Activated T-helper 2 cell treated with anti-CD3 and anti-CD28 coated beads, Interferon-gamma antibody, Interleukin-2, Interleukin-4, amounts not matched to agents 10 μg/mL and 5 μg/mL and 100 μg/mL, durations not matched to agents 14 hours and 24 hours and 36 hours (primary cell): ENCODE results near the gene PTPRN2. TPM values are rescaled to one million over a fixed set of nuclear protein-coding genes. Genes with fewer than 3 reads are reported as not detected.
"Not testable (repeated sequence)": the region's sequence is repeated elsewhere in the genome, so short reads cannot be mapped to it uniquely, and the experiment has no call there.

ENCODE experiments used
- DNase-seq: peaks from one replicate; pipeline ENCODE4 v3.0.0; 2021; ENCODE audit warnings: low spot score
- H3K27ac Mint-ChIP-seq: one replicate; pipeline ENCODE4 v1.8.0; 2021; ENCODE audit warnings: mixed read lengths
- H3K27me3 Mint-ChIP-seq: one replicate; pipeline ENCODE4 v1.8.0; 2021; ENCODE audit warnings: low read depth, mixed read lengths
- H3K36me3 Mint-ChIP-seq: one replicate; pipeline ENCODE4 v1.8.0; 2021; ENCODE audit warnings: low read depth, mixed read lengths
- H3K4me1 Mint-ChIP-seq: one replicate; pipeline ENCODE4 v1.8.0; 2021; ENCODE audit warnings: low read depth, mixed read lengths
- H3K4me3 Mint-ChIP-seq: one replicate; pipeline ENCODE4 v1.8.0; 2021; ENCODE audit warnings: low read depth, mild to moderate bottlenecking, moderate library complexity, mixed read lengths
- H3K9me3 Mint-ChIP-seq: one replicate; pipeline ENCODE4 v1.8.0; 2021; ENCODE audit warnings: mixed read lengths
- intact Hi-C: fragments of 100-400 bp; cut with micrococcal nuclease; formaldehyde crosslinking; loops from one replicate; pipeline ENCODE4 v1.15.1; 2023
- total RNA-seq: library from RNA; stranded (reverse); gene quantifications from 2 replicates; pipeline ENCODE4 v1.2.3, GENCODE V29; 2022

PTPRN2 gene
- total RNA-seq, 1 donor from 2014 or later, result 1.3 TPM

- Mint-ChIP-seq H3K27ac (no peak overlapping the region), H3K36me3 (no peaks in the 10 kb centered on the region), H3K4me3 (no peak overlapping the region), H3K27me3 (no peaks in the 10 kb centered on the region), H3K4me1 (no peaks in the 10 kb centered on the region), H3K9me3 (peaks cover 4% of the 10 kb centered on the region)
- intact Hi-C loops, result no loop called here
- DNase-seq, result no peak
Observed at GRCh38 chr7:158527038-158527437, 60.6 kb downstream of the PTPRN2 start.

GRCh38 chr7:158526531-158526930 lies 61.1 kb downstream of the PTPRN2 start:
- Mint-ChIP-seq H3K4me1 (no peaks in the 10 kb centered on the region), H3K36me3 (no peaks in the 10 kb centered on the region), H3K9me3 (peaks cover 4% of the 10 kb centered on the region), H3K27me3 (no peaks in the 10 kb centered on the region), H3K4me3 (no peak overlapping the region), H3K27ac (no peak overlapping the region)
- DNase-seq, result no peak
- intact Hi-C loops, result no loop called here

- no peak for DNase-seq
- no peaks in the 10 kb centered on the region for H3K27me3 Mint-ChIP-seq
- no peaks in the 10 kb centered on the region for H3K36me3 Mint-ChIP-seq
- H3K9me3 Mint-ChIP-seq, result peaks cover 8% of the 10 kb centered on the region
- intact Hi-C loops, result no loop called here
- H3K4me3 Mint-ChIP-seq, result no peak overlapping the region
- no peaks in the 10 kb centered on the region for H3K4me1 Mint-ChIP-seq
- H3K27ac Mint-ChIP-seq, result no peak overlapping the region
Observed at GRCh38 chr7:158525648-158526484, 61.8 kb downstream of the PTPRN2 start.

GRCh38 chr7:158524749-158525635 lies 62.6 kb downstream of the PTPRN2 start:
- no peaks in the 10 kb centered on the region for H3K4me1 Mint-ChIP-seq
- H3K4me3 Mint-ChIP-seq, result no peak overlapping the region
- peaks cover 8% of the 10 kb centered on the region for H3K9me3 Mint-ChIP-seq
- no peaks in the 10 kb centered on the region for H3K27me3 Mint-ChIP-seq
- H3K36me3 Mint-ChIP-seq, result no peaks in the 10 kb centered on the region
- intact Hi-C loops, result no loop called here
- no peak overlapping the region for H3K27ac Mint-ChIP-seq
- DNase-seq, result no peak

GRCh38 chr7:158524286-158524685 lies 63.3 kb downstream of the PTPRN2 start:
- H3K4me1 Mint-ChIP-seq, H3K27ac Mint-ChIP-seq, H3K36me3 Mint-ChIP-seq, H3K9me3 Mint-ChIP-seq, intact Hi-C loops, H3K4me3 Mint-ChIP-seq, H3K27me3 Mint-ChIP-seq, DNase-seq: not testable (repeated sequence)

- H3K27me3 Mint-ChIP-seq, H3K36me3 Mint-ChIP-seq, H3K4me1 Mint-ChIP-seq, DNase-seq, H3K9me3 Mint-ChIP-seq, H3K27ac Mint-ChIP-seq, intact Hi-C loops, H3K4me3 Mint-ChIP-seq: not testable (repeated sequence)
Observed at GRCh38 chr7:158523877-158524276, 63.7 kb downstream of the PTPRN2 start.

- intact Hi-C loops, H3K27ac Mint-ChIP-seq, H3K9me3 Mint-ChIP-seq, H3K27me3 Mint-ChIP-seq, H3K36me3 Mint-ChIP-seq, H3K4me3 Mint-ChIP-seq, H3K4me1 Mint-ChIP-seq, DNase-seq: not testable (repeated sequence)
Observed at GRCh38 chr7:158523165-158523856, 64.3 kb downstream of the PTPRN2 start.

GRCh38 chr7:158521795-158522194 lies 65.8 kb downstream of the PTPRN2 start:
- H3K36me3 Mint-ChIP-seq, result not testable (repeated sequence)

GRCh38 chr7:158520825-158521224 lies 66.8 kb downstream of the PTPRN2 start:
- H3K27me3 Mint-ChIP-seq, result no peaks in the 10 kb centered on the region
- no peak overlapping the region for H3K27ac Mint-ChIP-seq
- H3K4me3 Mint-ChIP-seq, result no peak overlapping the region
- no peaks in the 10 kb centered on the region for H3K4me1 Mint-ChIP-seq
- H3K9me3 Mint-ChIP-seq, result peaks cover 8% of the 10 kb centered on the region
- intact Hi-C loops, result no loop called here
- DNase-seq, result no peak
- H3K36me3 Mint-ChIP-seq, result no peaks in the 10 kb centered on the region

More at GRCh38 chr7:158521795-158522194, 65.8 kb downstream of the PTPRN2 start:
- H3K4me1 Mint-ChIP-seq, H3K27me3 Mint-ChIP-seq, H3K27ac Mint-ChIP-seq, H3K9me3 Mint-ChIP-seq, DNase-seq, H3K4me3 Mint-ChIP-seq, intact Hi-C loops: not testable (repeated sequence)

GRCh38 chr7:158519633-158520174 lies 67.9 kb downstream of the PTPRN2 start:
- intact Hi-C loops, result no loop called here
- Mint-ChIP-seq H3K9me3 (peaks cover 8% of the 10 kb centered on the region), H3K27ac (no peak overlapping the region), H3K4me3 (no peak overlapping the region), H3K27me3 (no peaks in the 10 kb centered on the region), H3K4me1 (no peaks in the 10 kb centered on the region), H3K36me3 (no peaks in the 10 kb centered on the region)
- no peak for DNase-seq

GRCh38 chr7:158518980-158519632 lies 68.5 kb downstream of the PTPRN2 start:
- Mint-ChIP-seq H3K36me3 (no peaks in the 10 kb centered on the region), H3K27ac (no peak overlapping the region), H3K27me3 (no peaks in the 10 kb centered on the region), H3K9me3 (peaks cover 8% of the 10 kb centered on the region), H3K4me3 (no peak overlapping the region), H3K4me1 (no peaks in the 10 kb centered on the region)
- intact Hi-C loops, result no loop called here
- DNase-seq, result no peak

- Mint-ChIP-seq H3K4me3 (no peak overlapping the region), H3K27me3 (no peaks in the 10 kb centered on the region), H3K4me1 (no peaks in the 10 kb centered on the region), H3K27ac (no peak overlapping the region), H3K9me3 (peaks cover 6% of the 10 kb centered on the region), H3K36me3 (no peaks in the 10 kb centered on the region)
- intact Hi-C loops, result no loop called here
- DNase-seq, result no peak
Observed at GRCh38 chr7:158517571-158517970, 70.1 kb downstream of the PTPRN2 start.
